ENCODE data around the gene BSPRY. TPM values are rescaled to one million over a fixed set of nuclear protein-coding genes. Genes with fewer than 3 reads are reported as not detected.

BSPRY gene
- total and polyA plus RNA-seq, 2 experiments from 2014 or later, result 4.8 to 6.6 TPM

- no peaks in the 10 kb centered on the region for H3K27me3 ChIP-seq (ENCODE audit: insufficient read depth)
- no peak overlapping the region for H3K4me2 ChIP-seq
- no peaks in the 10 kb centered on the region for H3K79me2 ChIP-seq (replicated peaks; ENCODE audit: insufficient read depth)
- H3K4me1 Mint-ChIP-seq, result peaks cover 4% of the 10 kb centered on the region; the same call in 2 of the 3 replicates
- H3K4me3 Mint-ChIP-seq, result no peak overlapping the region
- no peaks in the 10 kb centered on the region for H3K9me2 ChIP-seq (ENCODE audit: insufficient read depth)
- peaks cover 4% of the 10 kb centered on the region for H3K27me3 Mint-ChIP-seq (ENCODE audit: insufficient read depth, low read depth, poor library complexity)
- H3K36me3 Mint-ChIP-seq (ENCODE audit: low read depth), result peaks cover 3% of the 10 kb centered on the region; the same call in 2 of the 3 replicates
- H3K36me3 ChIP-seq (ENCODE audit: insufficient read depth), result no peaks in the 10 kb centered on the region
- no peak overlapping the region for H3K27ac Mint-ChIP-seq
- 0 out of 2 replicates have a peak, but pooled peaks cover 2% of the 10 kb centered on the region for H4K20me1 ChIP-seq (replicated peaks; ENCODE audit: insufficient read depth)
- H3K4me3 ChIP-seq, result no peak overlapping the region
- H3K4me1 ChIP-seq (ENCODE audit: insufficient read depth), result no peaks in the 10 kb centered on the region
- H3K9me3 Mint-ChIP-seq, result no peaks in the 10 kb centered on the region
- 0 out of 2 replicates have a peak, but pooled peaks cover 3% of the 10 kb centered on the region for H3F3A ChIP-seq (replicated peaks; ENCODE audit: low read depth)
- ATAC-seq (no peak), DNase-seq (ENCODE audit: low spot score) (no peak)
- no peak for TF ChIP-seq POLR2AphosphoS5 (IDR thresholded peaks at IDR 0.05; ENCODE audit: low read depth)
- TF ChIP-seq CTCF (conservative IDR thresholded peaks at IDR 0.05; ENCODE audit: low read depth in 2 of 2), result no peak
- TF ChIP-seq EZH2phosphoT487 (IDR thresholded peaks at IDR 0.05; ENCODE audit: unreplicated experiment), result no peak
- TF ChIP-seq CREB1 (CRISPR knock-in tag; IDR thresholded peaks at IDR 0.05; ENCODE audit: low read depth), result no peak
- TF ChIP-seq JUNB (IDR thresholded peaks at IDR 0.05; ENCODE audit: unreplicated experiment), result no peak
- no peak for TF ChIP-seq EZH2 (IDR thresholded peaks at IDR 0.05; ENCODE audit: low read depth, unreplicated experiment)
- TF ChIP-seq NANOG (IDR thresholded peaks at IDR 0.05; ENCODE audit: borderline replicate concordance), result no peak
- no peak for TF ChIP-seq ZNF462 (CRISPR knock-in tag; IDR thresholded peaks at IDR 0.05)
- no peak for TF ChIP-seq ETS1 (IDR thresholded peaks at IDR 0.05)
- no peak for TF ChIP-seq STAT1 (IDR thresholded peaks at IDR 0.05; ENCODE audit: unreplicated experiment)
- H2AFZ ChIP-seq, result no peak overlapping the region
- no peak overlapping the region for H3K27ac ChIP-seq (ENCODE audit: low read depth)
Observed at GRCh38 chr9:113397203-113397631, 47.9 kb downstream of the BSPRY start.
